Peyer's patch (tissue), 4 donors: Measurements from ENCODE around the gene IGSF22.

Experiments
- POLR2A ChIP-seq, 2 donors: fragments of 450-650 bp; IDR thresholded peaks; one replicate each; pipeline ENCODE4 v1.5.1; 2017; ENCODE audit warnings: antibody characterized with exemption in 2 of 2, mild to moderate bottlenecking in 2 of 2, moderate library complexity in 2 of 2
- TF ChIP-seq, protein P1 (sequence below), 6 experiments: fragments of 450-650 bp in 4 of 6; fragments of 200-600 bp in 2 of 6; sonication (generic) in 1 of 6; IDR thresholded peaks; one replicate each; pipeline ENCODE4 v1.5.1; 2017 to 2019; ENCODE audit warnings: antibody characterized with exemption in 6 of 6, mild to moderate bottlenecking in 3 of 6, moderate library complexity in 1 of 6

DNA sequence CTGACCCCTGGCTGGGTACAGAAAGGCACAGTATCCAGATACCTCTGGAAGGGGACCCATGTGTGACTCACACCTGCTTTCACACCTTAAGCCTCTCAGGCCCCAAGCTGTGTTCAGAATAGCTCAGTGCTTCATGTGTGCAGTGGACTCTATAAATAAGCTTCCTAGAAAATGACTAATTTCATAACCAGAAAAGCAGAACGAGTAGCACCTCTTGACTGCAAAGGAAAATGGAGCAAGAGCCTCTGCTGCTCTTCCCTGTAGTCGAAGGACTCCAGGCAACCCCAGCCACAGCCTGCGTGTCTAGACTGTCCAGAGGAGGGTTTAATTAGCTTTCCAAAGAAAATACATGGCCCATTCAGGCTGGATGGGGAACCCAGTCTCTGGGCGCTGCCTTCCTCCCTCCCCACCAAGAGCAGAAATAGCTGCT is 42.5 kb upstream of the IGSF22 start:
- no peak for TF ChIP-seq POLR2A (IDR thresholded peaks at IDR 0.05)
- TF ChIP-seq, protein P1, sequence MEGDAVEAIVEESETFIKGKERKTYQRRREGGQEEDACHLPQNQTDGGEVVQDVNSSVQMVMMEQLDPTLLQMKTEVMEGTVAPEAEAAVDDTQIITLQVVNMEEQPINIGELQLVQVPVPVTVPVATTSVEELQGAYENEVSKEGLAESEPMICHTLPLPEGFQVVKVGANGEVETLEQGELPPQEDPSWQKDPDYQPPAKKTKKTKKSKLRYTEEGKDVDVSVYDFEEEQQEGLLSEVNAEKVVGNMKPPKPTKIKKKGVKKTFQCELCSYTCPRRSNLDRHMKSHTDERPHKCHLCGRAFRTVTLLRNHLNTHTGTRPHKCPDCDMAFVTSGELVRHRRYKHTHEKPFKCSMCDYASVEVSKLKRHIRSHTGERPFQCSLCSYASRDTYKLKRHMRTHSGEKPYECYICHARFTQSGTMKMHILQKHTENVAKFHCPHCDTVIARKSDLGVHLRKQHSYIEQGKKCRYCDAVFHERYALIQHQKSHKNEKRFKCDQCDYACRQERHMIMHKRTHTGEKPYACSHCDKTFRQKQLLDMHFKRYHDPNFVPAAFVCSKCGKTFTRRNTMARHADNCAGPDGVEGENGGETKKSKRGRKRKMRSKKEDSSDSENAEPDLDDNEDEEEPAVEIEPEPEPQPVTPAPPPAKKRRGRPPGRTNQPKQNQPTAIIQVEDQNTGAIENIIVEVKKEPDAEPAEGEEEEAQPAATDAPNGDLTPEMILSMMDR (IDR thresholded peaks at IDR 0.05): no peak
